CD14-positive monocyte (primary cell): Measurements from ENCODE around the gene CACNB4. TPM values are rescaled to one million over a fixed set of nuclear protein-coding genes. Genes with fewer than 3 reads are reported as not detected.

Experiments
- DNase-seq, 3 donors: peaks; one replicate each; pipeline ENCODE4 v3.0.0-alpha.2; 2011 to 2022
- H2AFZ ChIP-seq: 2 replicates; pipeline ENCODE4 v1.6.0; 2012; ENCODE audit warnings: mild to moderate bottlenecking, low read depth, low read length, inconsistent platforms; ENCODE audit not compliant: insufficient read depth, poor library complexity, severe bottlenecking
- H3K27ac ChIP-seq, 2 donors: 1 replicate in 1 of 2; 2 replicates in 1 of 2; pipeline ENCODE4 v1.5.1; 2012 to 2013; ENCODE audit warnings: low read length in 2 of 2, control low read depth in 1 of 2, inconsistent platforms in 1 of 2, low read depth in 1 of 2, mild to moderate bottlenecking in 1 of 2
- H3K27me3 ChIP-seq, 2 donors: one replicate each; pipeline versions ENCODE4 v1.6.0 to v1.6.1; 2011 to 2013; ENCODE audit warnings: low read length in 2 of 2; ENCODE audit not compliant: control insufficient read depth in 2 of 2, insufficient read depth in 2 of 2
- H3K36me3 ChIP-seq, 2 donors: replicated peaks in 1 of 2; 1 replicate in 1 of 2; 2 replicates in 1 of 2; pipeline versions ENCODE4 v1.5.1 to v1.6.1; 2012 to 2013; ENCODE audit warnings: low read length in 2 of 2, control low read depth in 1 of 2, inconsistent platforms in 1 of 2, mild to moderate bottlenecking in 1 of 2; ENCODE audit not compliant: insufficient read depth in 2 of 2, control insufficient read depth in 1 of 2
- H3K4me1 ChIP-seq, 2 donors: 1 replicate in 1 of 2; 2 replicates in 1 of 2; pipeline versions ENCODE4 v1.5.1 to v1.6.1; 2012 to 2013; ENCODE audit warnings: low read length in 2 of 2, control low read depth in 1 of 2, inconsistent platforms in 1 of 2, mild to moderate bottlenecking in 1 of 2, moderate library complexity in 1 of 2; ENCODE audit not compliant: insufficient read depth in 2 of 2, control insufficient read depth in 1 of 2
- H3K4me2 ChIP-seq: replicated peaks from 2 replicates; pipeline ENCODE3; 2012; ENCODE audit warnings: low read length, moderate library complexity, mild to moderate bottlenecking; ENCODE audit not compliant: poor library complexity, severe bottlenecking; ENCODE audit errors: extremely low read depth
- H3K4me3 ChIP-seq, 3 experiments: fragments of 200-600 bp in 1 of 3; sonication (generic) in 1 of 3; replicated peaks in 1 of 3; 1 replicate in 2 of 3; 2 replicates in 1 of 3; pipeline ENCODE4 v1.5.1; 2011 to 2013; ENCODE audit warnings: low read length in 3 of 3, mild to moderate bottlenecking in 3 of 3, control low read depth in 2 of 3, low read depth in 2 of 3, inconsistent platforms in 1 of 3, moderate library complexity in 1 of 3
- H3K79me2 ChIP-seq: 2 replicates; pipeline ENCODE4 v1.6.0; 2012; ENCODE audit warnings: mild to moderate bottlenecking, control low read depth, inconsistent platforms, low read length, moderate library complexity; ENCODE audit not compliant: insufficient read depth
- H3K9ac ChIP-seq: 2 replicates; pipeline ENCODE4 v1.6.0; 2017; ENCODE audit warnings: low read length, mild to moderate bottlenecking; ENCODE audit not compliant: insufficient read depth, poor library complexity, severe bottlenecking
- H3K9me3 ChIP-seq, 2 donors: replicated peaks in 1 of 2; 1 replicate in 1 of 2; 2 replicates in 1 of 2; pipeline versions ENCODE4 v1.5.1 to v1.6.1; 2012 to 2013; ENCODE audit warnings: low read length in 2 of 2, control low read depth in 1 of 2; ENCODE audit not compliant: control insufficient read depth in 1 of 2, insufficient read depth in 1 of 2
- H4K20me1 ChIP-seq: 2 replicates; pipeline ENCODE4 v1.6.0; 2012; ENCODE audit warnings: mild to moderate bottlenecking, low read length, control low read depth, moderate library complexity; ENCODE audit not compliant: insufficient read depth
- H3K27ac Mint-ChIP-seq, 7 donors: one replicate each; pipeline ENCODE4 v1.8.0; 2020; ENCODE audit warnings: mild to moderate bottlenecking in 7 of 7, mixed read lengths in 7 of 7, moderate library complexity in 6 of 7, inconsistent platforms in 2 of 7
- H3K27me3 Mint-ChIP-seq, 3 donors: one replicate each; pipeline ENCODE4 v1.8.0; 2021 to 2022; ENCODE audit warnings: low read depth in 3 of 3, mild to moderate bottlenecking in 3 of 3, mixed read lengths in 3 of 3, moderate library complexity in 3 of 3, inconsistent platforms in 1 of 3
- H3K36me3 Mint-ChIP-seq, 2 donors: one replicate each; pipeline ENCODE4 v1.8.0; 2020; ENCODE audit warnings: mixed read lengths in 2 of 2, inconsistent platforms in 1 of 2, mild to moderate bottlenecking in 1 of 2
- H3K4me1 Mint-ChIP-seq: one replicate; pipeline ENCODE4 v1.8.0; 2020; ENCODE audit warnings: mild to moderate bottlenecking, mixed read lengths
- H3K4me3 Mint-ChIP-seq, 2 donors: one replicate each; pipeline ENCODE4 v1.8.0; 2020; ENCODE audit warnings: mild to moderate bottlenecking in 2 of 2, mixed read lengths in 2 of 2, moderate library complexity in 1 of 2
- H3K9me3 Mint-ChIP-seq, 7 donors: one replicate each; pipeline ENCODE4 v1.8.0; 2020 to 2022; ENCODE audit warnings: mixed read lengths in 7 of 7, mild to moderate bottlenecking in 6 of 7, moderate library complexity in 6 of 7, inconsistent platforms in 2 of 7
- WGBS: methylation state at CpG from one replicate; pipeline ENCODE4 v1.1.5; 2013; ENCODE audit warnings: missing lambda C conversion rate; ENCODE audit not compliant: insufficient coverage; 5-methylcytosine and 5-hydroxymethylcytosine counted together
- intact Hi-C, 2 donors: fragments of 100-400 bp; cut with micrococcal nuclease; formaldehyde crosslinking; loops; one replicate each; pipeline versions ENCODE4 v1.15.0 to v1.15.1; 2023
- polyA plus RNA-seq, 3 donors: library from polyadenylated mRNA; depleted of rRNA in 1 of 3; unstranded in 2 of 3; stranded (reverse) in 1 of 3; fragments of 300-500 nt in 2 of 3; fragments of >200 nt in 1 of 3; fragmentation: Illumina TruSeq in 2 of 3; gene quantifications; 1 replicate in 2 of 3; 2 replicates in 1 of 3; pipeline ENCODE4 v1.2.3, GENCODE V29; 2012 to 2021
- TF ChIP-seq, protein P1 (sequence below): fragments of 200-600 bp; IDR thresholded peaks from one replicate; pipeline ENCODE4 v1.8.0; 2022; ENCODE audit warnings: antibody characterized with exemption, mild to moderate bottlenecking

Gene CACNB4
- polyA plus RNA-seq, 3 donors, result 0.44 to 1.9 (median 1.1) TPM

DNA sequence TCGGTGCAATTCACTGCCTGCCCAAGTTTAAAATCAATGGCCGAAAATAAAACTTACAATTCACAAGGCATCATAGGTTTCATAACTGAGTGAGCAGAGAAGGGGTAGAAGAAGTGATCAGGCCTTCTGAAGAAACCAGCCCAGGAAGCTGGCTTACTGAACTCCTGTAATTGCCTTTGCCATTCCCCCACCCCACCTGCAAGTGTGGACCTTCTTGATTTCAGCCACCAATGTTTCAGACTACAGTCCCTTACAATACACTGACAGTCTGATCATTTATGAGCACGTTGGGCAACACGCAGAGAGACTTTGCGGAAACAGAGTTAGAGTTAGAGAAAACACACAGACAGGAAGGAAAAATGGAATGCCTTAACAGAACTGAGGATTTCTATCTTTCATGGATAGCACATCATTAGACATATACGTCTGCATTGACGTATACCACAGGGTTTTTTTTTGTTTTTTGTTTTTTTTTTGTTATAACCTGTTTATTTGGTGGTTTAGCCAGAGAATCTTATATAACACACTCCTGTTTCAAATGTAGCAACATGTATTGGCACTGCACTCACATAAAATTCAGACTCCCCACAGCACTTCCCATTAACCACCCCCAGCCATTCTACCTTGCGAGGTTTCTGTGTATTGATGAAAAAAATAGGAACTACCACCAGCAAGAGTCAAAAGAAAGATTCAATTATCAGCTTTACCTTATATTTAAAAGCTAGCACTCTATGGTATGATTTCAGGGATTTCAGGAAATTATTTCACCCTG lies 126.4 kb downstream of the CACNB4 start:
- Mint-ChIP-seq H3K4me1 (peaks cover 3% of the 10 kb centered on the region), H3K9me3 (no peaks in the 10 kb centered on the region), H3K27me3 (no peaks in the 10 kb centered on the region), H3K4me3 (no peak overlapping the region), H3K36me3 (no peaks in the 10 kb centered on the region), H3K27ac (no peak overlapping the region)
- Histone ChIP-seq H3K9ac (no peak overlapping the region), H4K20me1 (no peaks in the 10 kb centered on the region), H3K4me2 (no peak overlapping the region), H3K4me1 (no peaks in the 10 kb centered on the region), H3K79me2 (no peaks in the 10 kb centered on the region), H3K36me3 (no peaks in the 10 kb centered on the region), H3K27ac (no peak overlapping the region), H3K9me3 (no peaks in the 10 kb centered on the region), H2AFZ (no peak overlapping the region), H3K27me3 (no peaks in the 10 kb centered on the region), H3K4me3 (no peak overlapping the region)
- no peak for DNase-seq
- no CpG with 5 or more reads among the region's 8 CpGs for WGBS
- intact Hi-C loops, result no loop called here
- TF ChIP-seq, protein P1, sequence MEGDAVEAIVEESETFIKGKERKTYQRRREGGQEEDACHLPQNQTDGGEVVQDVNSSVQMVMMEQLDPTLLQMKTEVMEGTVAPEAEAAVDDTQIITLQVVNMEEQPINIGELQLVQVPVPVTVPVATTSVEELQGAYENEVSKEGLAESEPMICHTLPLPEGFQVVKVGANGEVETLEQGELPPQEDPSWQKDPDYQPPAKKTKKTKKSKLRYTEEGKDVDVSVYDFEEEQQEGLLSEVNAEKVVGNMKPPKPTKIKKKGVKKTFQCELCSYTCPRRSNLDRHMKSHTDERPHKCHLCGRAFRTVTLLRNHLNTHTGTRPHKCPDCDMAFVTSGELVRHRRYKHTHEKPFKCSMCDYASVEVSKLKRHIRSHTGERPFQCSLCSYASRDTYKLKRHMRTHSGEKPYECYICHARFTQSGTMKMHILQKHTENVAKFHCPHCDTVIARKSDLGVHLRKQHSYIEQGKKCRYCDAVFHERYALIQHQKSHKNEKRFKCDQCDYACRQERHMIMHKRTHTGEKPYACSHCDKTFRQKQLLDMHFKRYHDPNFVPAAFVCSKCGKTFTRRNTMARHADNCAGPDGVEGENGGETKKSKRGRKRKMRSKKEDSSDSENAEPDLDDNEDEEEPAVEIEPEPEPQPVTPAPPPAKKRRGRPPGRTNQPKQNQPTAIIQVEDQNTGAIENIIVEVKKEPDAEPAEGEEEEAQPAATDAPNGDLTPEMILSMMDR, result no peak

DNA sequence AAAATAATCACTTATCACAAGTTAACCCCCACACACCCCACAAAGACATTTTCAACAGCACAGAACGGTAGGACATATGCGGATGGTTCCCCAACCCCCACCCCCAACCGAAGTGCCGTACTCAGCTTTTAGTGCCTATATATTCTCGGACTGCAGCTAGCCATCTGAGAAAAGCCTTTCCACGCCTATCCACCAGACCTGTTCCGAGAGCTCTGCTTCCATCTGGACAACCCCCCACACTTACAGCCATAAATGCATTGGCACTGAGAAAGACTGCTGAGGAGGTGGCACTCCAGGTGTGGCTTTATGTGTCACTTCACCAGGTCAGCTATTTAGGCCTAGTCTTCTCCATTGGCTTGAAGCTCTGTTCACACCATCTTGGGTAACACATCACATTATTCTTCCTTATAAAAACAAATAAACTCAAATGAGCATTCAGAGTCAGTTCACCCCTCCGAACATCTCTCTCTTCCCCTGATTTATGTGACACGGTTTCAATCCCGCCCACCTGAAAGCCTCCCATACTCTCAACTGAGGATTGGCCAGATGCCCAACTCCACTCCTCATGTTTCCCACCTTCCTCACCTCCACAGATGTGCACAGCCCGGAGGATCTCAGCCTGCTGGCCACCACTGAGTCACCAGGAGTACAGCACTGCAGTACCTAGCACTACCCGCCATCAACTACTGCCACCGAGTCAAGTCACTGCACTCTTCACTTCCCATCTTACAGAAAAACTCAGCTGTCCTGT lies 127.4 kb downstream of the CACNB4 start:
- peak overlapping the region in 1 of 7 donors; percentile 18 for H3K27ac Mint-ChIP-seq

More for the DNA sequence above, 127.4 kb downstream of the CACNB4 start:
- intact Hi-C loops, result no loop called here
- H3K9me3 ChIP-seq, result no peaks in the 10 kb centered on the region
- no peaks in the 10 kb centered on the region for H3K79me2 ChIP-seq
- H4K20me1 ChIP-seq, result no peaks in the 10 kb centered on the region
- Mint-ChIP-seq H3K9me3 (no peaks in the 10 kb centered on the region), H3K4me3 (no peak overlapping the region), H3K27me3 (no peaks in the 10 kb centered on the region), H3K4me1 (peaks cover 3% of the 10 kb centered on the region), H3K36me3 (no peaks in the 10 kb centered on the region)
- 94% methylated on average over 9 of the region's 13 CpGs for WGBS
- no peaks in the 10 kb centered on the region for H3K4me1 ChIP-seq
- DNase-seq, result no peak
- no peak overlapping the region for H3K4me3 ChIP-seq
- TF ChIP-seq, protein P1, result no peak
- no peak overlapping the region for H3K9ac ChIP-seq
- no peak overlapping the region for H2AFZ ChIP-seq
- H3K36me3 ChIP-seq, result no peaks in the 10 kb centered on the region
- H3K27me3 ChIP-seq, result no peaks in the 10 kb centered on the region
- no peak overlapping the region for H3K4me2 ChIP-seq
- no peak overlapping the region for H3K27ac ChIP-seq
